ENCODE results near the gene AK1. TPM values are rescaled to one million over a fixed set of nuclear protein-coding genes. Genes with fewer than 3 reads are reported as not detected.

AK1 gene
- total and polyA plus RNA-seq, 2 of the 13 experiments (the other 11 are each of a cell fraction or from before 2014, with no cell fraction given): 19.1 to 32.8 TPM

DNA sequence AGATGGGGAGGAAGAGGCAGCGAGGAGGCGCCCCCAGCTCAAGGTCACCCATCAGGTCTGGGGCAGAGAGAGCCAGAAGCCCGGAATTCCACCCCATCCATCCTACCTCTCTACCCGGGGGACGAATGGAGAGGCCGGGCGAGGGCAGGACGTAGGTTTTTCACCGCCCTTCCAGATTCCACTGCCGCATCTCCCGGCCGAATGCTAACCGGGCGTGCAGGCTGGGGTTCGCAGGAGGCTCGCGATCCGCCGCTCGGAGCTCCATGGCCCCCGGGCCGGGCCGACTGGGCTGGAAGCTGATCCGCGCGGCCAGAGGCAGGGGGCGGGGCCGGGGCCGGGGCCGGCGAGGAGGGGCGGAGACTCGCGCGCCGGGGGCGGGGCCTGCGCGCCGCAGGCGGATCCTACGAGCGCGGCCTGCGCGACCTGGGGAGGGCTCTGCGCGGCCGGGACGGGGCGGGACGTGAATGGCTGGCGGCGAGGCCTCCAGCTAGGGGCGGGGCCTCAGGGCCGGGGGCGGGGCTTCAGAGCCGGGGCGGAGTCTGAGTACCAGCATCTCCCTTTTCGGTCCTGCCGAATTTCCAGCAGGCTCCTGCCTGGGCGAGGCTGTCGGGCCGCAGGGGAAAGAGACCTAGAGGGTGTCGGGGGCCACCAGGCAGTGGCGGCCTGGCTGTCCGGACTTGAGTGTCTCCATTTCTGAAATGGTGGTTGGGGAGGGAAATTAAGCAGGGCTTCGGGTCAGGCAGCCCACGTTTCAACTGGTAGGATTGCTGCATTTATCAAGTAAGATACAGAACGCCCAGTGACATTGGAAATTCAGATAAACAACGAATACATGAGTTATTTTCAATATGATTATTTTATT is 39.5 kb upstream of the AK1 start, which contains the start of gene ST6GALNAC4 (continued):
- TF ChIP-seq, protein P1, sequence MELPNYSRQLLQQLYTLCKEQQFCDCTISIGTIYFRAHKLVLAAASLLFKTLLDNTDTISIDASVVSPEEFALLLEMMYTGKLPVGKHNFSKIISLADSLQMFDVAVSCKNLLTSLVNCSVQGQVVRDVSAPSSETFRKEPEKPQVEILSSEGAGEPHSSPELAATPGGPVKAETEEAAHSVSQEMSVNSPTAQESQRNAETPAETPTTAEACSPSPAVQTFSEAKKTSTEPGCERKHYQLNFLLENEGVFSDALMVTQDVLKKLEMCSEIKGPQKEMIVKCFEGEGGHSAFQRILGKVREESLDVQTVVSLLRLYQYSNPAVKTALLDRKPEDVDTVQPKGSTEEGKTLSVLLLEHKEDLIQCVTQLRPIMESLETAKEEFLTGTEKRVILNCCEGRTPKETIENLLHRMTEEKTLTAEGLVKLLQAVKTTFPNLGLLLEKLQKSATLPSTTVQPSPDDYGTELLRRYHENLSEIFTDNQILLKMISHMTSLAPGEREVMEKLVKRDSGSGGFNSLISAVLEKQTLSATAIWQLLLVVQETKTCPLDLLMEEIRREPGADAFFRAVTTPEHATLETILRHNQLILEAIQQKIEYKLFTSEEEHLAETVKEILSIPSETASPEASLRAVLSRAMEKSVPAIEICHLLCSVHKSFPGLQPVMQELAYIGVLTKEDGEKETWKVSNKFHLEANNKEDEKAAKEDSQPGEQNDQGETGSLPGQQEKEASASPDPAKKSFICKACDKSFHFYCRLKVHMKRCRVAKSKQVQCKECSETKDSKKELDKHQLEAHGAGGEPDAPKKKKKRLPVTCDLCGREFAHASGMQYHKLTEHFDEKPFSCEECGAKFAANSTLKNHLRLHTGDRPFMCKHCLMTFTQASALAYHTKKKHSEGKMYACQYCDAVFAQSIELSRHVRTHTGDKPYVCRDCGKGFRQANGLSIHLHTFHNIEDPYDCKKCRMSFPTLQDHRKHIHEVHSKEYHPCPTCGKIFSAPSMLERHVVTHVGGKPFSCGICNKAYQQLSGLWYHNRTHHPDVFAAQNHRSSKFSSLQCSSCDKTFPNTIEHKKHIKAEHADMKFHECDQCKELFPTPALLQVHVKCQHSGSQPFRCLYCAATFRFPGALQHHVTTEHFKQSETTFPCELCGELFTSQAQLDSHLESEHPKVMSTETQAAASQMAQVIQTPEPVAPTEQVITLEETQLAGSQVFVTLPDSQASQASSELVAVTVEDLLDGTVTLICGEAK (IDR thresholded peaks at IDR 0.05): no peak
- TF ChIP-seq, protein P1 (CRISPR knock-in tag; IDR thresholded peaks at IDR 0.05): no peak
- 0 out of 2 replicates have a peak, but pooled peaks have one; percentile 19 for TF ChIP-seq KDM5B (CRISPR knock-in tag; IDR thresholded peaks at IDR 0.05; ENCODE audit: borderline replicate concordance)
- no peak for TF ChIP-seq PRPF4 (IDR thresholded peaks at IDR 0.05; ENCODE audit: low read depth, low read length, poor library complexity, severe bottlenecking)
- TF ChIP-seq ZNF136 (CRISPR knock-in tag; IDR thresholded peaks at IDR 0.05; ENCODE audit: low read depth): no peak
- TF ChIP-seq ZNF460 (CRISPR knock-in tag; IDR thresholded peaks at IDR 0.05; ENCODE audit: borderline replicate concordance): no peak
- no peak; the same call in 1 of the 2 replicates for TF ChIP-seq MXD3 (CRISPR knock-in tag; IDR thresholded peaks at IDR 0.05)
- no peak for TF ChIP-seq PTBP1 (IDR thresholded peaks at IDR 0.05; ENCODE audit: low read depth, low read length, poor library complexity, severe bottlenecking)
- TF ChIP-seq ZNF282 (IDR thresholded peaks at IDR 0.05; ENCODE audit: partially characterized antibody): no peak
- TF ChIP-seq FOXO4 (CRISPR knock-in tag; conservative IDR thresholded peaks at IDR 0.05): 0 out of 2 replicates have a peak, but pooled peaks have one; percentile 56
- no peak; the same call in 1 of the 2 replicates for TF ChIP-seq ZNF205 (CRISPR knock-in tag; IDR thresholded peaks at IDR 0.05)
- TF ChIP-seq KDM5A (IDR thresholded peaks at IDR 0.05; ENCODE audit: borderline replicate concordance, low read length): peak; percentile 42; the same call in 1 of the 2 replicates
- no peak for TF ChIP-seq SOX6 (IDR thresholded peaks at IDR 0.05)
- 0 out of 2 replicates have a peak, but pooled peaks have one; percentile 20 for TF ChIP-seq SOX6 (CRISPR knock-in tag; IDR thresholded peaks at IDR 0.05)
- TF ChIP-seq BCL3 (CRISPR knock-in tag; IDR thresholded peaks at IDR 0.05): no peak
- TF ChIP-seq RNF2 (conservative IDR thresholded peaks at IDR 0.05; ENCODE audit: low read depth): no peak

Data from HepG2 (cell line).